ENCODE results near the gene CCDC33.

GRCh38 chr15:74330861-74331408 is 94.8 kb downstream of the CCDC33 start:
- TF ChIP-seq POLR2A (IDR thresholded peaks at IDR 0.05) (no peak), CTCF (IDR thresholded peaks at IDR 0.05 in 8 of 11, conservative IDR thresholded peaks at IDR 0.05 in 3 of 11) (no peak)

Measured in spleen (tissue), 7 donors.